ENCODE data around the gene MISP3.

MISP3 gene

DNA sequence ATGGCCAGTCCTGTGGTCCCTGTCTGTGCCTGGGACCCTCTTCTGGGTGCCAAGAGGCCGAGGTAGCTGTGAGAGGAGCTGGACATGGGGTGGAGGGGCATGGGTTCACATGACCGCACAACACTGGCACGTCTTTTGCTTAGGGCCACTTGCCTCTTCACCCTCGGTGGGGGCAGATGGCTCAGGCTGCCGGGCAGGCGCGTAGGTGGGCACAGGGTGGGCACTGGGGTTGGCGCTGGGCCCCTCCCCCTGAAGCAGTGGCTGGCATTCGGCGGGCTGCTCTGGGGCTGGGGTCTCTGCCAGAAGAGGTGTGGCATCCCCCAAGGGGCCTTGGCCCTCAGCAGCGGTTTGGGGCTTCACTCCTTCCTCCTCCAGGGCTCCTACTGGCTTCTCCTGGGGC is 19.1 kb upstream of the MISP3 start:
- DNase-seq = no peak

DNA sequence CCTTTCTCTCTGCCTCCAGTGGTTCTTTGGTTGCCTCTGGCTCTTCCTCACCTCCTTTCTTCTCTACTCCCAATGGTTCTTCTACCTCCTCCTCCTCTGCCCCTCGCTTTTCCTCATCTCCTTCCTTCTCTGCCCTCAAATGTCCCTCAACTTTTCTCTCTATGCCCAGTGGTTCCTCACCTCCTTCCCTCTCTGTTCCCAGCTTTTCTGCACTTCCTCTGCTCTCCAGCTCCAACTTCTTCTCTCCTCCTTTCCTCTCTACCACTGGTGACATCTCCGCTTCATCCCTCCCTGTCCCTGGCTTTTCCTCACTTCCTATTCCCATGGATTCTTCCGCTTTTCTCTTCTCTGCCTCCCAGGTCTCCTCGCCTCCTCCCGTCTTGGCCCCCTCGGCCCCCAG is 18.5 kb upstream of the MISP3 start:
- no peak for DNase-seq

DNA sequence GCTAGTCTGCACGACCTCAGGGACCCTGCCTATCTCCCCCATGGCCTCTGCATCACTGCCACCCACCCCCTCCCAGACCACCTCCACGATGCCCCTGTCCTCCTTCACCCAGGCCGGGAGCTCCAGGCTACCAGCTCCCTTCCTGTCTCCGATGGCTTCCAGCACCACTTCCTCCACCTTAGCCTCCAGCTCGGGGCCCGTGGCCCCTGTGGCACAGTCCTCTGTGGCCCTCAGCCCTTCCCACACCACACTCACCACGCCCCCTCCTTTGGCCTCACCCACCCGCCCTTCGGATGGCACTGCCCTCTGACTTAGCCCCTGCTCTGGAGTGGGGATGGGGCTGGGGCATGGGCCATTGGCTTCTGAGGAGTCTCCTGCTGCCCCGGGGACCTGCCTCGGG is 17.9 kb upstream of the MISP3 start:
- DNase-seq = no peak

DNA sequence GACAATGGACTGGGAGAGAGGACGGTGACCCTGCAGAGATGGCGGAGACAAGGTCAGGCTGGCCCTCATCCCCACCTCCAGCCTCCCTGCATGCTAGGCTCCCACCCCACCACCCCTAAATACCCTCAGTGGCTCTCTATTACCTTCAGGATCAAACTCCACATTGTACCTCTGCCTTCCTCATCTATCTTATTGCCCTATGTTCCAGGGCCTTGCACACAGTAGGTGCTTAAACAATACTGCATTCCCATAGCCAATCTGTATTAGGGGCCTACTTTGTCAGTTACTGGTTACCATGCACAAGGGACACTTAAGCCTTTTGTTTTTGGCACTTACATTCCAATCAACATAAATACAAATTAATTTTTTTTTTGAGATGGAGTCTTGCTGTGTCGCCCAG is 17.2 kb upstream of the MISP3 start:
- DNase-seq = no peak

DNA sequence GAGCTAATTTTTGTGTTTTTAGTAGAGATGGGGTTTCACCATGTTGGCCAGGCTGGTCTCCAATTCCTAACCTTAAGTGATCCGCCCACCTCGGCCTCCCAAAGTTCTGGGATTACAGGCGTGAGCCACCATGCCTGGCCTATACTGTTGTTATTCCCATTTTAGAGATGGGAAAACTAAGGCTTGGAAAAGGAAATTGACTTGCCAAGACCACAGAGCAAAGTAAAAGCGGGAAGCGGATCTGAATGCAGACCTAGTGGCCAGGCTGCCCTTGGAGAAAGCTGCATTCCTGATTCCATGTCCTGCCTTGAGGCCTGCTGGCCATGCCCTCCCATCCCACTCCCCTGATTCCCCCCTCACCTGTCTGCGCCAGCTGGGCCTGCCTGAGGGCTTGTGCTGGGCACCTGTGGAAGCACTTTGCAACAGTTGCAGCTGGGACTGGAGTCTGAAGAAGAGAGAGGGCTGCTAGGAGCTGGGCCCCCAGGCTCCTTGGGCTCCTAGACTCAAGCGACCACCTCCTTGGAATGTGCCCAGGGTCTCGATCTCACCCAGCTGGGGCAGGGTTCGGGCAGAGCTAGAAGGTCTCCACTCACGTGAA is 16.4 kb upstream of the MISP3 start:
- no peak for DNase-seq

DNA sequence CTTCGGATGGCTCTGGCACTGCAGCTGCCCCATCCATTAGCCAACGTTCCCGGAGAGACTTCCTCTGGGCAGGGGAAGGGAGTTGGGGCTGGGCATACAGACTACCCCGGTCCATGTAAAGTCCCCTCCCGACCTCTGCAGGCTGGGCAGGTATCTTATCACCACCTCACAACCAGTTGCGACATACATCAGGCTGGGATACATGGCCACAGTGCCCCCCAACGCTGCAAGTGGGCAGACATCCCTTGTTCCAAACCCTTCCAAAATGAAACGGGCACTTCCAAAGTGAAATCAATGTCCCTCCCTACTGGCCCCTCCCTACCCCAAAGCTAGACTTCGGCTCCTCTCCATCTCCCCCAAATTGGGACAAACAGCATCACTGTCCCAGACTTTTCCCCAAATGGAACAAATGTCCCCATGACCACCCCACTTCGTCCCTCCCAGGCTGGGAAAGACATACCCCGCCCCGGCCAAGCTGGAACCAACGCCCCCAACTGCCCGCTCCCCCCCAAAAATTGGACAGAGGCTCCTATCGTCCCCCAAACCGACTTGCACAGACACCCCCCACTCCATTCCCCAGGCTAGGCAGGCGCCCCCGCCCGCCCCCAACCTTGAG is 15.7 kb upstream of the MISP3 start:
- DNase-seq = no peak

DNA sequence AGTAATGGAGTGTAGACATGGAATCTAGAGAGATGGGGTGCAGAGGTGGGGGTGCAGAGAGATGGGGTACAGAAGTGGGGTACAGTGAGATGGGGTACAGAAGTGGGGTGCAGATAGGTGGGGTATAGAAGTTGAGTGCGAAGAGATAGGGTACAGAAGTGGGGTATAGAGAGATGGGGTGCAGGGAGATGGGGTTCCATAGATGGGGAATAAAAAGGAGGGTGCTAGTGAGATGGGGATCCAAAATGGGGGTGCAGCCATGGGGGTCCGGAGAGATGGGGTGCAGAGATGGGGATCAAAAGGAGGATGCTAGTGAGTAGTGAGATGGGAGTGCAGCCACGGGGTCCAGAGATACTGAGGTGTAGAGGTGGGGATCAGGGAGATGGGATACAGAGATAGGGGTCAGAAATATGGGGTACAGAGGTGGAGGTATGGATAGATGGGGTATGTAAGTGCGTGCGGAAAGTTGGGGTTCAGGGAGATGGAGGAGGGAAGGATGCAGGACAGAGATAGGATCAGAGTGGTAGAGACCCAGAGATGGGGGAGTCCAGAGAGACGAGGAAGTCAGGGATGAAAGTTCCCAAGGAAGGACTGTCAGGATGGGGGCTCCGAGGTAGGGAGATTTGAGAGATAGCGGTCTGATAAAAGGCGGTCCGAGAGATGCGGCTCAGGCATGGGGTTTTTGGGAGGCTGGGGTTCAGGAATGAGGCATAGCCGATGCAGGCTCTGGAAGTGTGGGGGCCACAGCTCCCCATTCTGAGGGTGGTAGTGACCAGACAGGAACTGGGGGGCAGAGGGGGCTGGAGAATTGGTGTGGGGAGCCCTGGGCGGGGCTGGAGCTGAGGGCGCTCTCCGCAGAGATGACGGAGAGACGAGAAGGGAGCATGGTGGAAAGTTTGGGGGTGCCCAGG is 14.1 kb upstream of the MISP3 start:
- no peak for DNase-seq

DNA sequence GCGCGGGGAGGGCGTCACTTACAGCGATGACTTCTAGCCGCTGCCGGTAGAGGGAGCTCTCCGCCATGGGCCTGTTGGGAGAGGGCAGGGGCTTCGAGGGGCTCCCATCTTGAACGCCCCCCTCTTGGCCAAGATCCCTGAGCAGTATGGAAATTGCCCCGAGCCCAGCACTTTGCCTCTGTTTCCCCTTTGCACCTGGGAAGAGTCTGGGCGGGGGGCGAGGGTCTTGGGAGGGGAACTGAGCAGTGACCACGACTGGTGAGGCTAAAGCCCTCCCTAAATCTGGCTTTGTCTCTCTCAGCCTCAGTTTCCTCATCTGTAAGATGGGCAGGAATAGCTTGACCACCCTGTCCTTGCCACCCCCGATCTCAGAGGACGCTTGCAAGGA is 13.5 kb upstream of the MISP3 start:
- peak in 2 of 5 experiments; percentile 42 to 43 for DNase-seq

DNA sequence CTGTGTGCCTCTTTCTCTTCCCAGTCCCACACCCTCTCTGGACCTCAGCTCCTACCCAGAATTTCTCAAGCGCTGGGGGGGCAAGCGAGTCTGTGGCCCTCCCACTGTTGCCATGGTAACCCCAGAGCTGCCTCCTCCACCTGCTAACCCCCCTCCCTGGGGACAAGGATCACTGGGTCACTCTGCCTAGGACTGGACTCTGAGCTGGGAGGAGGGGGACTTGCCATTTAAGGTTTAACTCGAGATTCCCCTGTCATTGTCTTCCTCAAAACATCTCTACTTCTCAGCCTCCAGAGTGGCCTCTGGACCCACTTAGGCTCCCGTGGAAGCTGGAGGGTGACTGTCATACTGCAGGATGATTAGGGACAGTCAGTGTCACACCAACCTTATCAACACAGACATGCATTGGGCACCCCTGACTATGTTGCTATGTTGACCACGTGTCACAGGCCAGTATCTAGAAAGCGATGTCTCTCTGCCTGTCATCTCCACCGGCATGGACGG is 12.9 kb upstream of the MISP3 start:
- no peak for DNase-seq

DNA sequence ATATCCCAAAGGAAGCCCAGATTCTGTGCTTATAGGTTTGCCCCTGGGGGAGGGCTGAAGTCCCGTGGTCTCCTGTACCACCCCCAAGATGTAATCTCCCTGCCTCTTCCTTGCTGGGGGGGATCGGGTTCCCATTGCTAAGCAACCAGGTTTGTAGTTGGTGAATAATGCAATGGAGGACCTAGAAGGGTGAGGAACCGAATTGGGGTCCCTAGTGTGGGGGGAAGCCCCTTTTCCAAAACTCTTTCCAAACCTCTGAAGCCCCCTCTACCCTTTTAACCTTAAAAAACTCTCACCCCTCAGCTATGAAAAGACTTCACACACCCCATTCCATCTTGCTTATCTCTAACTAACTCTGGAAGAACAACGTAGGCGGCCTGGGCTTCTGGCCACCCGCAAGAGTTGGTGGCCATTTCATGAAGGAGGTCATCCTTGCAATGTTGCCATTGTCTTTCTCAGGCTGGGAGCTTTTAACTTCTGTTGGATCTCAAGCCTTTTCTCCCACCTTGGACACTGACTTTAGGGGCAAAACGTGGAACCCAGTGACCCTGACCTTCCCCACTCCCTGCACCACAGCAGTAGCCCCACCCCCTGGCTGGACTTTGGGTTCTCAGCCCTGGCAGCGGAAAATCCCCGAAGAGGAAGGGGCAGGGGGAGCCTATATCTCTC is 11.4 kb upstream of the MISP3 start:
- DNase-seq = no peak

DNA sequence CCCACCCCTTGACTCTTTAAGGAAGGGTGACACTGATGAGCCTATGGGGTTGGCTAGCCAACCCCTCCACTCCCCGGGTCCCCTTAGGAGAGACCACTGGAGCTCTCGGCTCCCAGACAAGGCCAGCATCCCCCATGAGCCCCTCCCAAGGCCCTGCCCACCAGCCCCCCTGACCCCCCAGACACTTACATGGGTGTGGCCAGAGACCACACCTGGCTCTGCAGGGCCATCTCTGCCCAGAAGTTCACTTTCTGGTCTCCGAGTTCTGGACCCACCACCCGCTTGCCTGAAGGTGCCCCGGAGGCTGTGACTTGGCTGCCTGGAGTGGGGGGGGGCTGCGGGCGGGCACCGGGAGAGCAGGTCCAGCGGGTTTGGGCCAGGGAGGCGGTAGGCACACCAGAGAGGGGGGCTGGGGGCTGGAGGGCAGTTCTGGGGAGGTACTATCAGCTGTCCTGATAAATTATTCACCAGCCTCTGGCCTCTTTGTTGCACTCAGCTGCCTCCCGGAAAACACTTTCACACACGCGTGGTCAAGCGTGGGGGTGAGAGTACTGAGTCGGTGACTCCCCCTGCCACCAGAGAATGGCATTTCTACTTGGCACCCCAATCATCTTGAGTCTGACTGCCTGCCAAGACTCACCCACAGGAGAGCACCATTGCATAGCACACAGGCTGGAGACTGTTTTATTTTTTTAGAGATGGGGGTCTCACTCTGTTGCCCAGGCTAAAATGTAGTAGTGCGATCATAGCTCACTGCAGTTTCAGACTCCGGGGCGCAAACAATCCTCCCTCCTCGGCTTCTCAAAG is 10.6 kb upstream of the MISP3 start, which contains the start of gene PALM3:
Gene PALM3, minus strand, starts transcription at position 326 of the 807 bp plus-strand sequence. Its CDS starts 96 bp downstream, at position 230.
- no peak for DNase-seq

DNA sequence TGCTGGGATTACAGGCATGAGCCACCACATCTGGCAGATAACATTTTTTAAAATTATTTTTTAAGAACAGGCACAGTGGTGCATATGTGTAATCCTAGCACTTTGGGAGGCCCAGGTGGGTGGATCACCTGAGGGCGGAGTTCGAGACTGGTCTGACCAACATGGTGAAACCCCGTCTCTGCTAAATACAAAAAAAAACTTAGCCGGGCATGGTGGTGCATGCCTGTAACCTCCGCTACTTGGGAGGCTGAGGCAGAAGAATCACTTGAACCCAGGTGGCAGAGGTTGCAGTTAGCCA is 10.1 kb upstream of the MISP3 start:
- DNase-seq = no peak

DNA sequence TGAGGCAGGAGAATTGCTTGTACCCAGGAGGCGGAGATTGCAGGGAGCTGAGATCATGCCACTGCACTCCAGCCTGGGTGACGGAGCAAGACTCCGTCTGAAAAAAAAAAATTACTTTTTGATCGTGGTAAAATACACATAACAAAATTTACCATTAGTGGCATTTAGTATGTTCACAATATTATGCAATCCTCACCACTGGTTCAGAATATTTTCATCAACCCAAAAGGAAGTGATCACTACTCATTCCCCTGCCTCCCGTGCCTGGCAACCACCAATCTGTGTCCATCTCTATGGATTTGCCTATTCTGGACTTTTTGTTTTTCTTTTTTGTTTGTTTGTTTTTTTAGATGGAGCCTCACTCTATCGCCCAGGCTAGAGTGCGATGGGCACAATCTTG is 9.5 kb upstream of the MISP3 start:
- DNase-seq = no peak

DNA sequence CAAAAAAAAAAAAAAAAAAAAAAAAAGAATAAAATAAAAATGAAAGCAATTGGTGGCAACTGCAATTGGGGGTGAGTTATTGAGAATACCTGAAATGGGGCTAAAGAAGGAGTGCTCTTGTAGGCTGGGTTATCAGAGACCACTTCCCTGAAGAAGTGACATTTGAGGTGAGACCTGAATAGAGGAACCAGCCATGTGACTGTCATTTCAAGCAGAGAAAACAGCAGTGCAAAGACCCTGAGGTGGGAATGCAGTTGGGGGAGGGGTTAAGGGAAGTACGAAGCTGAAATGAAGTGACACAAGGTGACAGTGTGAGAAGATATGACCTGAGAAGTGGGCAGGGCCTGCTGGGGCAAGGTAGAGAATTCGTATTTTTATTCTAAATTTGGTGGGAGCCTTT is 6.5 kb upstream of the MISP3 start:
- DNase-seq = no peak

DNA sequence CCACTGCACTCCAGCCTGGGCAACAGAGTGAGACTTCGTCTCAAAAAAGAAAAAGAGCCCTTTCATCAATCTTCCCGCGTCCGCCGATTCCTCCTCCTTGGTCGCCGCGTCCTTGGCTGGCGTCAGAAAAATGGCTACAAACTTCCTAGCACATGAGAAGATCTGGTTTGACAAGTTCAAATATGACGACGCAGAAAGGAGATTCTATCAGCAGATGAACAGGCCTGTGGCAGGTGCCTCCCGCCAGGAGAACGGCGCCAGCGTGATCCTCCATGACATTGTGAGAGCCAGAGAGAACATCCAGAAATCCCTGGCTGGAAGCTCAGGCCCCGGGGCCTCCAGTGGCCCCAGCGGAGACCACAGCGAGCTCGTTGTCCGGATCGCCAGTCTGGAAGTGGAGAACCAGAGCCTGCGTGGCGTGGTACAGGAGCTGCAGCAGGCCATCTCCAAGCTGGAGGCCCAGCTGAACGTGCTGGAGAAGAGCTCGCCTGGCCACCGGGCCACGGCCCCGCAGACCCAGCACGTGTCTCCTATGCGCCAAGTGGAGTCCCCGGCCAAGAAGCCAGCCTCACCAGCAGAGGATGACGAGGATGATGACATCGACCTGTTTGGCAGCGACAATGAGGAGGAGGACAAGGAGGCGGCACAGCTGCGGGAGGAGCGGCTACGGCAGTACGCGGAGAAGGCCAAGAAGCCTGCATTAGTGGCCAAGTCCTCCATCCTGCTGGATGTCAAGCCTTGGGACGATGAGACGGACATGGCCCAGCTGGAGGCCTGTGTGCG is 2.1 kb upstream of the MISP3 start:
- no peak for DNase-seq

DNA sequence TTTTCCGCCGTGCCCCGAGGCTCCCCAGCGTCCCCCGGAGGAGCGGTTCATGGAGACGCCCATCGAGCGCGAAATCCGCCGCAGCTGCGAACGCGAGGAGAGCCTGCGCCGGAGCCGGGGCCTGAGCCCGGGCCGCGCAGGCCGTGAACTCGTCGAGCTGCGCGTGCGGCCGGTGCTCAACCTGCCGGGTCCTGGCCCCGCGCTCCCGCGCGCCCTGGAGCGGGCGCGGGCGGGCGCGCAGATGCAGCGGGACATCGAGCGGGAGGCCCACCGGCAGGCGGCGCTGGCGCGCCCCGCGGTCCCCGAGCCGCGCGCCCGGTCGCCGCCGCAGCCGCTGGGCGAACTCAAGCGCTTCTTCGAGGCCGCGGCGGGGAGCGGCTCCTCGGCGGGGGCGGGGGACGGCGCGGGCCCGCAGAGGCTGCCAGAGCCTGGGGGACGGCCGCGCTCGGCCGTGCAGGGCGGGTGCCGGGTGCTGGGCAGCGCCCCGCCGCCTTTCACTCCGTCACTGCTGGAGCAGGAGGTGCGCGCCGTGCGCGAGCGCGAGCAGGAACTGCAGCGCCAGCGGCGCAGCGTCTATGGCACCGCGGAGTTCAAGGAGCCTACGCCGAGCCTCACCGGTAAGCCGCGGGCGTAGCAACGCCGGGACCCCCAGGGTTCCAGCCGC is 807 bp downstream of the MISP3 start:
- DNase-seq = peak; percentile 58 to 90 (median 68)

DNA sequence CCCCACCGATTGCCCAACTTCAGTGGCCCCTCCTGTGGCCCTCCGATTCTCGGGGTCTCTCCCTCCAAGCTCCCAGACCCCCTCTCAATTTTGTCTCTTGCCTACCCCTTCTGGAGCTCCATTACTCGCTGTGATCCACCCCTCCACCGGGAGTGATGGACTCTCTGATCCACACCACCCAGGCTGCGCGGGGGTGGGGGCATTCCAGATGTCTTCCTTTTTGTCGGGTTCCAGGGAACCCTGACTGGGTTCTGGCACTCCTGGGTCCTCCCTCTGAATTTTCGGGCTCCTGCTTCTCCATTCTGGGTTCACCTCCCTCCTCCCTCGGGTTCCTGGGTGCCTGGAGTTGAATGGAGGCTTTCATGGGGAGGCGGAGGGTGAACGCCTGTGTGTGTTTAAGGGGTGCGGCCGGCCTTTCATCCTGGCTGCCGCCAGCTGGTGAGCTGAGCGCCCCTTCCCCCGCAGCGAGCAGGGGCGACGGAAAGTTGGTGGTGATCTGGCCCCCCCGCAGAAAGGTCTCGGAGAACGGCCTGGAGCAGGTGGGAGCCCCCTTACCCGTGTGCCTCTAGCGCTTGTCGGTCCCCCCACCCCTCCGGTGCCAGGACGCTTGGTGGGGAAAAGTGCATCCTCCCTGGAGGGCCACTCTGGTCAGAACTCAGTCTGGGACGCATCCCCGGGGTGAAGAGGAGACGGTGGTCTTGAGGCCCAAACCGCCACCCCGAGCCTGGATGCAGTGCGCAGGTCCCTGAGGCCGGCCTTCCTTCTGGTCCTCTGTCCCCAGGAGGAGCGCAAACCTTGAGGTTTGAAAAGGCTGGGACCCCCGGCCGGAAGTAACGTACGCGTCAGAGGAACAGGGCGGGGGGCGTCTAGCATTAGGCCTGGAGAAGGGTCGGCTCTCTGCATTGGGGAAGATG is 1.6 kb downstream of the MISP3 start:
- peak in 1 of 5 experiments; percentile 23 for DNase-seq

DNA sequence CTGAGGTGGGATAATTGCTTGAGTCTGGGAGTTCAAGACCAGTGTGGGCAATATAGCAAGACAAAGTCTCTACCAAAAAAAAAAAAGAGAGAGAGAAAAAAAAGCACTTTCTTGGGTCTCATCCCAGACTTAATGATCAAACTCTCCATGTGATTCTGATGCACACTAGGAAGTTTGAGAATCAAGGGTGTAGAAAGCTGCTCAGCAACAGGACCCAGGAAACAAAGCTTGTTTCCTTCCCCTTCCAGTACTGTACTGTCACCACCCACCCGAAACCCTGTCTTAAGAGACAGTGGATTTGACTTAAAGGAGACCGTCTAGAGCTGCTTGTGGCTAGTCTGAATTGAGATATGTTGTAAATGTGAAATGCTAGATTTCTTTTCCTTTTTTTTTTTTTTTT is 5.8 kb downstream of the MISP3 start:
- DNase-seq = no peak

DNA sequence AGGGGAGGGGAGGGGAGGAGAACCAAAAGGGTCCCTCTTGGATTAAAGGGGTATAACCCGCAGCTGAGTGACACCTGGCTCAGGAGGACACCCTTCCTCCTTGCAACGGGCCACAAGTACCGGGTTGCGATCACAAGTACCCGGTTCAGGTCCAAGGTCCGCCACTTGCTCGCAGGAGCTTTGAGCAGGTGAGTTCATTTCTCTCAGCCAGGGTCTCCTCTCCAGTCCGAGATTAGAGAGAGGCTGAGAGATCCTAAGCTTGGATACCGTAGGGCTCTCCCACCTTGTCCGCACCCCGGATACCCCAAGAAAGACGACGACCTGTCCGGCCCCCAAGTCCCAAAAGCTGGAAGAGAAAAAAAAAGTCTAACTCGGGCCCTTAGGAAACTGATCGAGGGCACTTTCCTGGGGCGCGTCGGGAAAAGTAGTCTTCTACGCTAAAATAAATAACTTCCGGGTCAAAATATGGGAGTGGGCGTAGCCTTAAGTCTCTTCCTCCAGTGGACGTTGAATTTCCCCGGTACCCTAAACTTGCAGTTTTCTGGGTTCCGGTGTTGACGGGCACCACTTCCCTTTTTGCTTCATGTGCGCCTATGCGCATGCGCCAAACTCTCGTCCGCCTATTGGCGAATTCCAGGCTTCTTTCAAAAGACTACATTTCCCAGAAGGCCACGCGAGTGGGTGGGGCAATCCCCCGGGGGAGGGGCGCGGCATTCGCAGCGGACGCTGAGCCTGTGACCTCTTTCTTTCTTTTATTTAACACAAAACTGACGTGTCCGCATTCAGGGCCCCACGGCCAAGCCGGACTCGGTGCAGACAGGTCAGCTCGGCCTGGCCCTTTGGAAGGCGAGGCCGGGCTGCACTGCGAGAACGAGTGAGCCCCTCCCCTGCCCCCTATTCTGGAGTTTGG is 8.6 kb downstream of the MISP3 start:
- peak; percentile 95 to 99 (median 99) for DNase-seq

Data from T-helper 2 cell (primary cell).